NOMO-1 treated with dmso at 0.1 percent for 144 hours (cell line): Measurements from ENCODE around the gene VARS2.

ENCODE experiments used
- DNase-seq: peaks from one replicate; lab custom pipeline; 2025; ENCODE audit not compliant: unreplicated experiment; lab: John Stamatoyannopoulos, UW

Gene VARS2

GRCh38 chr6:30884521-30885480 is 29.2 kb upstream of the VARS2 start:
- DNase-seq: no peak

- no peak for DNase-seq
These were observed 28.5 kb upstream of the VARS2 start for GRCh38 chr6:30885481-30885998.

- DNase-seq: no peak
These were observed 27.8 kb upstream of the VARS2 start for GRCh38 chr6:30885999-30886896.

DNA sequence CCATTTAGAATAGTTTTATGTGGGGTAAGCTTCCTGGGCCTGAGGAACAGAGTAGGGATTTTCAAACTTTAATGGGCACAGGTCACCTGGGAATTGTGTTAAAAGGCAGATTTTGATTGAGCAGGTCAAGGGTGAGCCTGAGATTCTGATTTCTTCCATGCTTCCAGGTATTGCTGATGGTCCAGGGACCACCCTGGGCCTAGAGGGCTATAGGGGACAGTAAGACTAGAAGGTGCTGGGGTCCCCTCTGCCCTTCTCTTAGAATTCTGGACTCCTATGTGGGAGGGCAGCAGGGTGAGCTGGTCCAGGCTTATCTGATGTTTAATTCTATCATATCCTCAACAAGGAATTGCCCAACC is 27.2 kb upstream of the VARS2 start:
- no peak for DNase-seq

- DNase-seq: no peak
These were observed 25.9 kb upstream of the VARS2 start for GRCh38 chr6:30887901-30888815.

GRCh38 chr6:30888816-30889495 is 25.1 kb upstream of the VARS2 start:
- DNase-seq: no peak

DNA sequence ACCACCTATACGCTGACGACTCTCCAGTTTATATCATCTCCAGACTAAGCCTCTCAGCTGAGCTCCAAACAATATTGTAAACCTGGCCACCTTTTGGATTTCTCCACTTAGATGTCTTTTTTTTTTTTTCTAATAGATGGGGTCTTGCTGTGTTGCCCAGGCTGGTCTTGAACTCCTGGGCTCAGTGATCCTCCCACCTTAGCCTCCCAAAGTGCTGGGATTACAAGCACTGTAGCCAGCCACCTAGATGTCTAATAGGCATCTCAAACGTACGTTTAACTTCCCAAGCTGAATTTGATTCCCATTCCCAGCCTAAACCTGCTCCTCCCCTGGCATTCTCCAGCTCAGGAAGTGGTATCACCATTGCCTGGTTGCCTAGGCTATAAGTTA is 24.5 kb upstream of the VARS2 start:
- DNase-seq: no peak

DNA sequence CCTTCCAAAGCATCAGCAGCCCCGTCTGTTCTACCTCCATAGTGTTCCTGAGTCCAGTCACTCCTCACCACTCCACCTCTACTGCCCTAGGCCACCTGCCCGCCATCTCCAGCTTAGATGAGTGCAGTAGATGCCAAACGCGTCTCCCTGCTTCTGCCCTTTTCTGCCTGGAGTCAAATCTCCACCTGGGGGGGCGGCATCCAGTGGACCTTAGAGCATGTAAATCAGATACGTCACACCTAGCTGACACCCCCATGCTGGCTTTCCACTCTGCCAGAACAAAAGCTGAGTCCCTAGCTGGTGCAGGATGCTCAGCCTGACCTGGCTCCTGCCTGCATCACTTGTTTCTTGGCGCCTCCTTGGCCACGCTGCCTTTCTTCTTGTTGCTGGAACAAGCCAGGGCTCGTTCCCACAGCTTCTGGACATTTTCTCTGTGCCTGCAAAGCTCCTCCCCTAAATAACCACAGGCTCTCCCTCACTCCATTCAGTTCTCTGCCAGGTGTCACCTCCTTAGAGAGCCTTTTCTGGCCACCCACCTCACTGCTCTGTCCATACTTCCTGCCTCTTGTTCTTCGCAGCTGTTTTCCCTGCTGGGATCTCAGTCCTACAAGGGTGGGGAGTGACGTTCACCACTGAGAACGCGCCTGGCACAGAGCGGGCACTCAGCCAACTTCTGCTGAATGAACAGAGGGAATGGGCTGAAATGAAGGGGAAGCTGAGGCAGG is 24.0 kb upstream of the VARS2 start:
- DNase-seq: no peak

DNA sequence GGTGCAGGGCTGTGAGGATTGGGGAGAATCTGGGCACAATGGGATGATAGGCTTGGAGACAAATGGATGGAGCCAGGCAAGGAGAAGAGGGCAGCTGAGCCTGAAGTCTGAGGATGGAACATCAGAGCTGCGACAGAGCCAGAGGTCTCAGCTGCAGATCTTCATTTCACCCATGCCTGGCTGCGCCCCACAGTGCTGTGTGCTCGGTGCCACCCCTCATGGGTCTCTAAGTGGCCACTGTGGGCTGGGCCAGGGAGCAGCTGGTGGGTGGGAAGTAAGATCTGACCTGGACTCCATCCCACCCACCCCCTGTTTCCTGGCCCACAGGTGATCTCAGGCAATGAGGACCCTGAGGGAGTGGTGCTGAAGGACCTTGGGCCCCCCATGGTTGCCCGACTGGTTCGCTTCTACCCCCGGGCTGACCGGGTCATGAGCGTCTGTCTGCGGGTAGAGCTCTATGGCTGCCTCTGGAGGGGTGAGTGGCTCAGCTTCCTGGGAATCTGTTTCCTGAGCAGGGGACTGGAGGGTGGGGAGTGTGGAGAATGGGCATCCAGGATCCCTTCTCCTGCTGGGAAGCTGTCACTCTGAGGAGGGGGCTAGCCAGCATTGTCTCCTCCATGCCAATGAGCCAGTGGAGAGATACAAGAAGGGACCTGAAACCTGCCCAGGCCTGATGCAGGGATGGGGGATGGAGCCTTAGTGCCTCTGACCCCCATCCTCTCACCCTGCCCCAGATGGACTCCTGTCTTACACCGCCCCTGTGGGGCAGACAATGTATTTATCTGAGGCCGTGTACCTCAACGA is 23.2 kb upstream of the VARS2 start:
- DNase-seq: no peak

GRCh38 chr6:30891450-30891723 is 22.7 kb upstream of the VARS2 start:
- no peak for DNase-seq

GRCh38 chr6:30891816-30892538 is 22.1 kb upstream of the VARS2 start:
- no peak for DNase-seq

GRCh38 chr6:30893001-30893591 is 20.9 kb upstream of the VARS2 start:
- DNase-seq: no peak

DNA sequence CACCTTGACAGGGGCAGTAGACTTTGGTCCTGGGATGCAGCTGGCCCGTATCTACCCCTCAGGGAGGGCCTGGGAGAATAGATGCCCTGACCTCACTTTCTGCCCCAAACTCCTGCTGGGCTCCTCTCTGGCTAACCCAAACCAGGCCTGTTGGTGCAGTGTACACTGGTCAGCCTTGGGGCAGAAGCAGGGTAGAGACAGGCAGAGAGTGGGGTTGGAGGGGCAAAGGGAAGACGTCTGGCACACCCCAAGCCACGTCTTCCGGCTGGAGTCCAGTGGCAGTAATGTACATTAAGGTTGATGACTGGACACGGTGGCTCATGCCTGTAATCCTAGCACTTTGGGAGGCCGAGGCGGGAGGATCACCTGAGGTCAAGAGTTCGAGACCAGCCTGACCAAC is 20.4 kb upstream of the VARS2 start:
- DNase-seq: no peak

DNA sequence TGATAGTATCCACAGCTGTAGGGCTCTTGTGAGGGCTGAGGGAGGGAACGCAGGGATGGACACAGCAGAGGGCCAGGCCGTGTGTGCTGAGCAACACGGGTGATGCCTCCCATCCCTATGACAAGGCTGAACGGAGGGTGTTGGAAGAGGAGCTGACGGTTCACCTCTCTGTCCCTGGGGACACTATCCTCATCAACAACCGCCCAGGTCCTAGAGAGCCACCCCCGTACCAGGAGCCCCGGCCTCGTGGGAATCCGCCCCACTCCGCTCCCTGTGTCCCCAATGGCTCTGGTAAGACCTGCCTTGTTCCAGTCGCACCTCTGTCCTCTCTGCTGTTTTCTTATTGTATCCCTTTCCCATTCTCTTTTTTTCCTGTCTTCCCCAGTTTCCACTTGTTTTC is 19.7 kb upstream of the VARS2 start:
- no peak for DNase-seq

DNA sequence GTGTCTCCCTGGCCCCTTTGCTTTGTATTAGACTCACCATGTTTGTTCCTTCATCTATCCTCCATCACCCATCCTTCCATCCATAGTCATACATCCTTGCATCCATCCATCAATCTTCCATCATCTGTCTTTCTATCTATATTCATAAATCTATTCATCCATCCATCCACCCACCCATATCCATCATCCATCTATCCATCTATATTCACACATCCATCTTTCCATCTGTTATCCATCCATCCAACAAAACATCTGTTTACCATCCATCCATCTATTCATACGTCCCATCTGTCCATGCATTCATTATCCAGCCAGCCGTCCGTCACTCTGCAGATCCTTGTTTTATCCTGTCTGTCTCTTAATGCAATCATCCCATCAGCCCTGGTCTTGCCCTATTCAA is 19.1 kb upstream of the VARS2 start:
- no peak for DNase-seq

DNA sequence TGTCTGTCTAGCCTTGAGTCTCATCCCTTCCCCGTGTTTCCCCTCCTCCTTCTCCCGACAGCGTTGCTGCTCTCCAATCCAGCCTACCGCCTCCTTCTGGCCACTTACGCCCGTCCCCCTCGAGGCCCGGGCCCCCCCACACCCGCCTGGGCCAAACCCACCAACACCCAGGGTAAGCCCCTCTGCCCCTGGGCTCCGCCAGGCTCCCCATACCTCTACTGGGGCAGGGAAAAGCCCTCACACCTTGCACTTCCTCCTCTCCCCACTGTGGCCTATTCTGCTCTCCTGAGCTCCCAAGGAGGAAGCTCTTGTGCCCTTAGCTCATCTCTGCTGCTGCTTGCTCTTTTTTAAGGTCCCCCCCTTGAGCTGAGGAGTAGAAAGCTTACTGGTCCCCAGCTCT is 18.7 kb upstream of the VARS2 start:
- no peak for DNase-seq

DNA sequence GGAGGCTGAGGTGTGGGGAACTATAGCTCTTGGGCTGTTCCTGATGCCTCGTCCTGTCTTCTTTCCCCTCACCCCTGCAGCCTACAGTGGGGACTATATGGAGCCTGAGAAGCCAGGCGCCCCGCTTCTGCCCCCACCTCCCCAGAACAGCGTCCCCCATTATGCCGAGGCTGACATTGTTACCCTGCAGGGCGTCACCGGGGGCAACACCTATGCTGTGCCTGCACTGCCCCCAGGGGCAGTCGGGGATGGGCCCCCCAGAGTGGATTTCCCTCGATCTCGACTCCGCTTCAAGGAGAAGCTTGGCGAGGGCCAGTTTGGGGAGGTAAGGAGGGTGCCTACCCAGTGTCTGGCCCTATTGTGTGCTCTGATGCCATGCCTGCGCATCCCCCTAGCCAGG is 17.5 kb upstream of the VARS2 start:
- no peak for DNase-seq

- no peak for DNase-seq
These were observed 16.2 kb upstream of the VARS2 start for GRCh38 chr6:30897882-30898281.
